Measurements from ENCODE around the gene RASGRP3.
A peak's percentile ranks its signal among the peaks of the same experiment; 100 is the strongest.
"Not testable (repeated sequence)": the region's sequence is repeated elsewhere in the genome, so short reads cannot be mapped to it uniquely, and the experiment has no call there.

RASGRP3 gene

GRCh38 chr2:33435518-33435917 lies 40.9 kb upstream of the RASGRP3 start:
- TF ChIP-seq, protein P1, sequence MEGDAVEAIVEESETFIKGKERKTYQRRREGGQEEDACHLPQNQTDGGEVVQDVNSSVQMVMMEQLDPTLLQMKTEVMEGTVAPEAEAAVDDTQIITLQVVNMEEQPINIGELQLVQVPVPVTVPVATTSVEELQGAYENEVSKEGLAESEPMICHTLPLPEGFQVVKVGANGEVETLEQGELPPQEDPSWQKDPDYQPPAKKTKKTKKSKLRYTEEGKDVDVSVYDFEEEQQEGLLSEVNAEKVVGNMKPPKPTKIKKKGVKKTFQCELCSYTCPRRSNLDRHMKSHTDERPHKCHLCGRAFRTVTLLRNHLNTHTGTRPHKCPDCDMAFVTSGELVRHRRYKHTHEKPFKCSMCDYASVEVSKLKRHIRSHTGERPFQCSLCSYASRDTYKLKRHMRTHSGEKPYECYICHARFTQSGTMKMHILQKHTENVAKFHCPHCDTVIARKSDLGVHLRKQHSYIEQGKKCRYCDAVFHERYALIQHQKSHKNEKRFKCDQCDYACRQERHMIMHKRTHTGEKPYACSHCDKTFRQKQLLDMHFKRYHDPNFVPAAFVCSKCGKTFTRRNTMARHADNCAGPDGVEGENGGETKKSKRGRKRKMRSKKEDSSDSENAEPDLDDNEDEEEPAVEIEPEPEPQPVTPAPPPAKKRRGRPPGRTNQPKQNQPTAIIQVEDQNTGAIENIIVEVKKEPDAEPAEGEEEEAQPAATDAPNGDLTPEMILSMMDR (IDR thresholded peaks at IDR 0.05; ENCODE audit: low read depth, low read length, missing control alignments), result no peak
- no peak overlapping the region for H3K4me3 ChIP-seq (ENCODE audit: low read depth, low read length)
- no peak for DNase-seq (ENCODE audit: low read depth)

- no peak for DNase-seq (ENCODE audit: low read depth)
- TF ChIP-seq, protein P1 (IDR thresholded peaks at IDR 0.05; ENCODE audit: low read depth, low read length, missing control alignments), result no peak
- no peak overlapping the region for H3K4me3 ChIP-seq (ENCODE audit: low read depth, low read length)
Measured at GRCh38 chr2:33436083-33436482, 40.4 kb upstream of the RASGRP3 start.

- TF ChIP-seq, protein P1 (IDR thresholded peaks at IDR 0.05; ENCODE audit: low read depth, low read length, missing control alignments), result no peak
- no peak overlapping the region for H3K4me3 ChIP-seq (ENCODE audit: low read depth, low read length)
- DNase-seq (ENCODE audit: low read depth), result no peak
Measured at GRCh38 chr2:33437297-33437696, 39.2 kb upstream of the RASGRP3 start.

DNA sequence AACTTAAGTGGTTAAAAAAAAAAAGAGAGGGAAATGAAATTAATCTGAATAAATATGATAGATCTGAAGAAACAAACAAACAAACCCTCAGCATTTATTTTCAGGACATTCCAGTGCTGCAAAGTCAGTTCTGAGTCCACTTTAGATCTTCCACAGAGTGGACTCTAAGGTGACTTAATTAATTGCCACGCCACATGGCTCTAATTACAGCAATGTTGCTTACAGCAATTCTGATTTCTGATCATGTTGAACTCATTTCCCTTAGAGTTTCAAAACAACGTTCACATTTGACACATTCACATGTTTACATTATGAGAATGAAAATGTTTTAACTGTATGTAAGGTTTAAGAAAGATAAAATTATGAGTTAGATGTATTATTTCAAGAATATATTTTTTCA lies 38.6 kb upstream of the RASGRP3 start:
- no peak overlapping the region for H3K4me3 ChIP-seq (ENCODE audit: low read depth, low read length)
- TF ChIP-seq, protein P1 (IDR thresholded peaks at IDR 0.05; ENCODE audit: low read depth, low read length, missing control alignments), result no peak
- no peak for DNase-seq (ENCODE audit: low read depth)

DNA sequence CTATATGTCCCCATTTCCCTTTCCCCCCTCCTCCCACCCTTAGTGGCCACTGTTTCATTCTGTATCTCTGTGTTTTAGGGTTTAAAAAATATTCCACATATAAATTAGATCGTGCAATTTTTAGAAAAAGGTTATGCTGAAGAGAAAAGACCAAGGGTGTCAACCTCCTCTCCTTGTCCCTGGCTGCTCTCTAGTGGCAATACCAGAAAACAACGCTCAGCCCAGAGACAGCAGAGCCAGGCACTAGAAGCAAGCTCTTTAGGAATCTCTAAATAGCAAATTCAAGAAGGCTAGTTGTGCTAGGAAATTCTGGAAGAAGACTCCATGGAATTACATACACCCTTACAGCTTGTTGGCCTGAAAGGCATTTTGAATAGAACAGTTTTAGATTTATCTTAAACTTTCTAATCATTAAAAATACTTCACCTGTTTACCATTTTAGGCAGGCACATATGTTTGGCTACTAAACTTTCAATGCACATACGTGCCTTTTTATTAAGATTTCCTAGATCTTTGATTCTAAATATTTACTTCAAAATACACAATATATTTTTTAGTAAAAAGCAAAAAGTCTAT lies 35.1 kb upstream of the RASGRP3 start:
- TF ChIP-seq, protein P1 (IDR thresholded peaks at IDR 0.05; ENCODE audit: low read depth, low read length, missing control alignments), result peak; percentile 71
- H3K4me3 ChIP-seq (ENCODE audit: low read depth, low read length), result no peak overlapping the region
- DNase-seq (ENCODE audit: low read depth), result no peak

DNA sequence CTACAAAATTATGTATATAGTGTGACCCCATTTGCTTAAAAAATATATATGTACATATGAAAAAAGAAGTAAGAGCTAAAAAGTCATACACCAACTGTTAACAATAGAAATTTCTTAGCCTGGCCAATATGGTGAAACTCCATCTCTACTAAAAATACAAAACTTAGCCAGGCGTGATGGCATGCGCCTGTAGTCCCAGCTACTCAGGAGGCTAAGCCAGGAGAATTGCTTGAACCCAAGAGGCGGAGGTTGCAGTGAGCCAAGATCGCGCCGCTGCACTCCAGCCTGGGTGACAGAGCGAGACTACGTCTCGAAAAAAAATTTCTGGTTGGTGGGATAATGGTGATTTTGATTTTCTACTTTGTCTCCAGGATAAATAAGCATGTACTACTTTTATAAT lies 34.4 kb upstream of the RASGRP3 start:
- H3K4me3 ChIP-seq (ENCODE audit: low read depth, low read length); DNase-seq (ENCODE audit: low read depth): not testable (repeated sequence)

- no peak for DNase-seq (ENCODE audit: low read depth)
- TF ChIP-seq, protein P1 (IDR thresholded peaks at IDR 0.05; ENCODE audit: low read depth, low read length, missing control alignments), result no peak
- H3K4me3 ChIP-seq (ENCODE audit: low read depth, low read length), result no peak overlapping the region
Measured at GRCh38 chr2:33442528-33443079, 33.8 kb upstream of the RASGRP3 start.
